Activated CD4-positive, alpha-beta T cell treated with anti-CD3 and anti-CD28 coated beads for 48 hours (primary cell): ENCODE results near the gene SKI.

ENCODE experiments used
- DNase-seq: peaks from one replicate; pipeline ENCODE4 v3.0.0-alpha.2; 2020

Gene SKI

GRCh38 chr1:2345297-2346075, 117.4 kb downstream of the SKI start:
- DNase-seq, result no peak

- DNase-seq, result no peak
Observed at GRCh38 chr1:2346691-2347408, 118.7 kb downstream of the SKI start.

GRCh38 chr1:2347409-2347785, 119.3 kb downstream of the SKI start:
- no peak for DNase-seq

- DNase-seq, result no peak
Observed at GRCh38 chr1:2347896-2348295, 119.8 kb downstream of the SKI start.

GRCh38 chr1:2348346-2349325, 120.5 kb downstream of the SKI start:
- DNase-seq, result no peak

GRCh38 chr1:2349806-2350205, 121.7 kb downstream of the SKI start:
- no peak for DNase-seq

- DNase-seq, result no peak
Observed at GRCh38 chr1:2350501-2350900, 122.4 kb downstream of the SKI start.

GRCh38 chr1:2350911-2351655, 123.0 kb downstream of the SKI start:
- no peak for DNase-seq

- DNase-seq, result no peak
Observed at GRCh38 chr1:2351723-2352122, 123.6 kb downstream of the SKI start.

- no peak for DNase-seq
Observed at GRCh38 chr1:2352341-2352896, 124.3 kb downstream of the SKI start.

GRCh38 chr1:2352897-2353550, 124.9 kb downstream of the SKI start:
- DNase-seq, result no peak

GRCh38 chr1:2353551-2354438, 125.7 kb downstream of the SKI start:
- no peak for DNase-seq

- DNase-seq, result no peak
Observed at GRCh38 chr1:2354511-2355372, 126.6 kb downstream of the SKI start.

- no peak for DNase-seq
Observed at GRCh38 chr1:2355373-2356261, 127.5 kb downstream of the SKI start.

GRCh38 chr1:2356401-2356800, 128.3 kb downstream of the SKI start:
- DNase-seq, result no peak

GRCh38 chr1:2356911-2357845, 129.1 kb downstream of the SKI start:
- DNase-seq, result no peak

- DNase-seq, result no peak
Observed at GRCh38 chr1:2358072-2358471, 130.0 kb downstream of the SKI start.
